Stimulated activated CD8-positive, alpha-beta memory T cell treated with anti-CD3 and anti-CD28 coated beads, Interleukin-4, amount 100 ng/mL, for 4 hours (primary cell): ENCODE data around the gene IL11.

ENCODE experiments used
- DNase-seq, 2 donors: peaks; one replicate each; pipeline ENCODE4 v3.0.0-alpha.2; 2020; ENCODE audit warnings: low read depth in 2 of 2, low spot score in 1 of 2

The IL11 gene

GRCh38 chr19:55373306-55373992, 3.2 kb upstream of the IL11 start:
- no peak for DNase-seq

GRCh38 chr19:55372316-55373081, 2.2 kb upstream of the IL11 start:
- no peak for DNase-seq

- no peak for DNase-seq
Observed at GRCh38 chr19:55369653-55370304, 484 bp downstream of the IL11 start.

- no peak for DNase-seq
Observed at GRCh38 chr19:55368701-55369563, 1.3 kb downstream of the IL11 start.

GRCh38 chr19:55368106-55368505, 2.2 kb downstream of the IL11 start:
- DNase-seq = no peak

- DNase-seq = no peak
Observed at GRCh38 chr19:55366790-55367189, 3.5 kb downstream of the IL11 start.

- DNase-seq = no peak
Observed at GRCh38 chr19:55365964-55366363, 4.3 kb downstream of the IL11 start.

- DNase-seq = no peak
Observed at GRCh38 chr19:55365245-55365644, 5.0 kb downstream of the IL11 start.

- DNase-seq = no peak
Observed at GRCh38 chr19:55362990-55363716, 7.1 kb downstream of the IL11 start, which contains the start of gene GARIN5B. GARIN5B (minus strand) TSS chr19:55363260; CDS start chr19:55363066, 194 bp downstream.

- no peak for DNase-seq
Observed at GRCh38 chr19:55362174-55362989, 7.9 kb downstream of the IL11 start.

GRCh38 chr19:55360902-55361301, 9.4 kb downstream of the IL11 start:
- DNase-seq = no peak

- DNase-seq = no peak
Observed at GRCh38 chr19:55358943-55359908, 11.0 kb downstream of the IL11 start.

- DNase-seq = no peak
Observed at GRCh38 chr19:55358493-55358892, 11.8 kb downstream of the IL11 start.

- no peak for DNase-seq
Observed at GRCh38 chr19:55355213-55355821, 14.9 kb downstream of the IL11 start.

- no peak for DNase-seq
Observed at GRCh38 chr19:55354698-55355212, 15.5 kb downstream of the IL11 start, which contains the start of gene COX6B2. COX6B2 (minus strand) TSS chr19:55354719; CDS start chr19:55354521, 198 bp downstream.

- no peak for DNase-seq
Observed at GRCh38 chr19:55353803-55354697, 16.2 kb downstream of the IL11 start.

GRCh38 chr19:55353356-55353802, 16.9 kb downstream of the IL11 start:
- no peak for DNase-seq
